ENCODE data around the gene AZIN2.

DNA sequence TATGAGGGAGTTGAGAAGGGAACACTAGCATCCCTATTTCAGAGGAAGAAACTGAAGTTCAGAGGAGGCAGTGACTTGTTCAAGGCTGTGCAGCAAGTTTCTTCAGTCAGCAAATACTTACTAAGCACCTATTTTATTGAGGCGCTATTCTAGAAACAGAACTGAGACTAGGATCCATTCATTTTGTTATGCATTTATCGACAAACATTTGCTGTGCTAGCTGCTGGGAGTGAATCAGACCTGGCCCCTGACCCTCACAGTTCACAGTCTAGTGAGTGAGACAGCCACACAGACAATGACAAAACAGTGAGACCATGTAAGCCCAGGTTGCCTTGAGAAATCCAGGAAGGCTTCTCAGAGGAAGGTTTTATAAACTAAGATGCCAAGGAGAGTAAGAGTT lies 72.7 kb downstream of the AZIN2 start:
- TF ChIP-seq POLR2A (IDR thresholded peaks at IDR 0.05) (no peak), POLR2AphosphoS5 (IDR thresholded peaks at IDR 0.05) (no peak)
- TF ChIP-seq, protein P1, sequence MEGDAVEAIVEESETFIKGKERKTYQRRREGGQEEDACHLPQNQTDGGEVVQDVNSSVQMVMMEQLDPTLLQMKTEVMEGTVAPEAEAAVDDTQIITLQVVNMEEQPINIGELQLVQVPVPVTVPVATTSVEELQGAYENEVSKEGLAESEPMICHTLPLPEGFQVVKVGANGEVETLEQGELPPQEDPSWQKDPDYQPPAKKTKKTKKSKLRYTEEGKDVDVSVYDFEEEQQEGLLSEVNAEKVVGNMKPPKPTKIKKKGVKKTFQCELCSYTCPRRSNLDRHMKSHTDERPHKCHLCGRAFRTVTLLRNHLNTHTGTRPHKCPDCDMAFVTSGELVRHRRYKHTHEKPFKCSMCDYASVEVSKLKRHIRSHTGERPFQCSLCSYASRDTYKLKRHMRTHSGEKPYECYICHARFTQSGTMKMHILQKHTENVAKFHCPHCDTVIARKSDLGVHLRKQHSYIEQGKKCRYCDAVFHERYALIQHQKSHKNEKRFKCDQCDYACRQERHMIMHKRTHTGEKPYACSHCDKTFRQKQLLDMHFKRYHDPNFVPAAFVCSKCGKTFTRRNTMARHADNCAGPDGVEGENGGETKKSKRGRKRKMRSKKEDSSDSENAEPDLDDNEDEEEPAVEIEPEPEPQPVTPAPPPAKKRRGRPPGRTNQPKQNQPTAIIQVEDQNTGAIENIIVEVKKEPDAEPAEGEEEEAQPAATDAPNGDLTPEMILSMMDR (IDR thresholded peaks at IDR 0.05 in 8 of 11, conservative IDR thresholded peaks at IDR 0.05 in 3 of 11): no peak

Data from spleen (tissue), 7 donors.